Measurements from ENCODE around the gene TOB2. TPM values are rescaled to one million over a fixed set of nuclear protein-coding genes. Genes with fewer than 3 reads are reported as not detected.

Gene TOB2
- polyA plus RNA-seq, 1 of the 3 experiments (the other 2 are of a cell fraction), result 8.3 TPM

DNA sequence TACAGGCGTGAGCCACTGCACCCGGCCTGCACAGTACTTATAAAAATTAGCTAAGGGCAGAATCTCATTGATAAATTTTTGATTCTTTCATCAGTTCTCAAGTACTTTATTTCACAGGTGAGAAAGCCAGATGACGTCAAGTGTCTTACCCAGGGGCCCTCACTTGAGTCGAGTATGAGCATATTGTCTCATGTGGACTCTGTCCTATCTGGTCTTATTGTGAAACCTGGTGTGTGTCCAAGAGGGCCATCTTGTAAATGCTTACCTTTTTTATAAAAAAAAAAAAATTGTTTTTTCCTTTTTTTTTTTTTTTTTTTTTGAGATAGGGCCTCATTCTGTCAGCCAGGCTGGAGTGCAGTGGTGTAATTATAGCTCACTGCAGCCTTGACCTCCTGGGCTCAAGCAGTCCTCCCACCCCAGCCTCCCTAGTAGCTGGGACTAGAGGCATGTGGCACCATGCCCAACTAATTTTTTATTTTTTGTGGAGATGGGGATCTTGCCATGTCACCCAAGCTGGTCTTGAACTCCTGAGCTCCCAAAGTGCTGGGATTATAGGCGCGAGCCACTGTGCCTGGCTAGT lies 28.4 kb upstream of the TOB2 start:
- DNase-seq, result no peak
- POLR2A ChIA-PET, result no interaction called here
- H4K20me1 ChIP-seq (ENCODE audit: insufficient read depth), result no peaks in the 10 kb centered on the region; the same call in 1 of the 2 replicates
- TF ChIP-seq, protein P1, sequence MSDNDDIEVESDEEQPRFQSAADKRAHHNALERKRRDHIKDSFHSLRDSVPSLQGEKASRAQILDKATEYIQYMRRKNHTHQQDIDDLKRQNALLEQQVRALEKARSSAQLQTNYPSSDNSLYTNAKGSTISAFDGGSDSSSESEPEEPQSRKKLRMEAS (IDR thresholded peaks at IDR 0.05; ENCODE audit: low read depth), result no peak
- TF ChIP-seq EP300 (IDR thresholded peaks at IDR 0.05; ENCODE audit: borderline replicate concordance in 1 of 2, low read depth in 1 of 2, low read length in 1 of 2) (no peak), RAD21 (IDR thresholded peaks at IDR 0.05; ENCODE audit: low read length) (no peak), SIN3A (IDR thresholded peaks at IDR 0.05; ENCODE audit: borderline replicate concordance, low read depth, low read length) (no peak), RFX5 (IDR thresholded peaks at IDR 0.05; ENCODE audit: low read length) (no peak), GATA2 (CRISPR knock-in tag; IDR thresholded peaks at IDR 0.05) (no peak), RCOR1 (IDR thresholded peaks at IDR 0.05; ENCODE audit: low read length) (no peak), NFIC (IDR thresholded peaks at IDR 0.05; ENCODE audit: borderline replicate concordance) (no peak), POLR2AphosphoS5 (IDR thresholded peaks at IDR 0.05; ENCODE audit: low read depth, low read length) (no peak), TEAD4 (IDR thresholded peaks at IDR 0.05; ENCODE audit: borderline replicate concordance, insufficient read depth) (no peak), RXRA (IDR thresholded peaks at IDR 0.05; ENCODE audit: borderline replicate concordance, low read depth) (no peak), MXI1 (IDR thresholded peaks at IDR 0.05; ENCODE audit: low read depth, low read length) (no peak), CHD2 (IDR thresholded peaks at IDR 0.05; ENCODE audit: low read length, partially characterized antibody) (no peak), TCF12 (IDR thresholded peaks at IDR 0.05) (no peak), SMC3 (IDR thresholded peaks at IDR 0.05; ENCODE audit: low read depth, low read length) (no peak)
- TF ChIP-seq, protein P2, sequence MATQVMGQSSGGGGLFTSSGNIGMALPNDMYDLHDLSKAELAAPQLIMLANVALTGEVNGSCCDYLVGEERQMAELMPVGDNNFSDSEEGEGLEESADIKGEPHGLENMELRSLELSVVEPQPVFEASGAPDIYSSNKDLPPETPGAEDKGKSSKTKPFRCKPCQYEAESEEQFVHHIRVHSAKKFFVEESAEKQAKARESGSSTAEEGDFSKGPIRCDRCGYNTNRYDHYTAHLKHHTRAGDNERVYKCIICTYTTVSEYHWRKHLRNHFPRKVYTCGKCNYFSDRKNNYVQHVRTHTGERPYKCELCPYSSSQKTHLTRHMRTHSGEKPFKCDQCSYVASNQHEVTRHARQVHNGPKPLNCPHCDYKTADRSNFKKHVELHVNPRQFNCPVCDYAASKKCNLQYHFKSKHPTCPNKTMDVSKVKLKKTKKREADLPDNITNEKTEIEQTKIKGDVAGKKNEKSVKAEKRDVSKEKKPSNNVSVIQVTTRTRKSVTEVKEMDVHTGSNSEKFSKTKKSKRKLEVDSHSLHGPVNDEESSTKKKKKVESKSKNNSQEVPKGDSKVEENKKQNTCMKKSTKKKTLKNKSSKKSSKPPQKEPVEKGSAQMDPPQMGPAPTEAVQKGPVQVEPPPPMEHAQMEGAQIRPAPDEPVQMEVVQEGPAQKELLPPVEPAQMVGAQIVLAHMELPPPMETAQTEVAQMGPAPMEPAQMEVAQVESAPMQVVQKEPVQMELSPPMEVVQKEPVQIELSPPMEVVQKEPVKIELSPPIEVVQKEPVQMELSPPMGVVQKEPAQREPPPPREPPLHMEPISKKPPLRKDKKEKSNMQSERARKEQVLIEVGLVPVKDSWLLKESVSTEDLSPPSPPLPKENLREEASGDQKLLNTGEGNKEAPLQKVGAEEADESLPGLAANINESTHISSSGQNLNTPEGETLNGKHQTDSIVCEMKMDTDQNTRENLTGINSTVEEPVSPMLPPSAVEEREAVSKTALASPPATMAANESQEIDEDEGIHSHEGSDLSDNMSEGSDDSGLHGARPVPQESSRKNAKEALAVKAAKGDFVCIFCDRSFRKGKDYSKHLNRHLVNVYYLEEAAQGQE (IDR thresholded peaks at IDR 0.05; ENCODE audit: low read depth, low read length), result no peak
- TF ChIP-seq, protein P3, sequence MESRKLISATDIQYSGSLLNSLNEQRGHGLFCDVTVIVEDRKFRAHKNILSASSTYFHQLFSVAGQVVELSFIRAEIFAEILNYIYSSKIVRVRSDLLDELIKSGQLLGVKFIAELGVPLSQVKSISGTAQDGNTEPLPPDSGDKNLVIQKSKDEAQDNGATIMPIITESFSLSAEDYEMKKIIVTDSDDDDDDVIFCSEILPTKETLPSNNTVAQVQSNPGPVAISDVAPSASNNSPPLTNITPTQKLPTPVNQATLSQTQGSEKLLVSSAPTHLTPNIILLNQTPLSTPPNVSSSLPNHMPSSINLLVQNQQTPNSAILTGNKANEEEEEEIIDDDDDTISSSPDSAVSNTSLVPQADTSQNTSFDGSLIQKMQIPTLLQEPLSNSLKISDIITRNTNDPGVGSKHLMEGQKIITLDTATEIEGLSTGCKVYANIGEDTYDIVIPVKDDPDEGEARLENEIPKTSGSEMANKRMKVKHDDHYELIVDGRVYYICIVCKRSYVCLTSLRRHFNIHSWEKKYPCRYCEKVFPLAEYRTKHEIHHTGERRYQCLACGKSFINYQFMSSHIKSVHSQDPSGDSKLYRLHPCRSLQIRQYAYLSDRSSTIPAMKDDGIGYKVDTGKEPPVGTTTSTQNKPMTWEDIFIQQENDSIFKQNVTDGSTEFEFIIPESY (IDR thresholded peaks at IDR 0.05; ENCODE audit: borderline replicate concordance, low read depth), result no peak
- TF ChIP-seq, protein P4, sequence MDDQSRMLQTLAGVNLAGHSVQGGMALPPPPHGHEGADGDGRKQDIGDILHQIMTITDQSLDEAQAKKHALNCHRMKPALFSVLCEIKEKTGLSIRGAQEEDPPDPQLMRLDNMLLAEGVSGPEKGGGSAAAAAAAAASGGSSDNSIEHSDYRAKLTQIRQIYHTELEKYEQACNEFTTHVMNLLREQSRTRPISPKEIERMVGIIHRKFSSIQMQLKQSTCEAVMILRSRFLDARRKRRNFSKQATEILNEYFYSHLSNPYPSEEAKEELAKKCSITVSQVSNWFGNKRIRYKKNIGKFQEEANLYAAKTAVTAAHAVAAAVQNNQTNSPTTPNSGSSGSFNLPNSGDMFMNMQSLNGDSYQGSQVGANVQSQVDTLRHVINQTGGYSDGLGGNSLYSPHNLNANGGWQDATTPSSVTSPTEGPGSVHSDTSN (IDR thresholded peaks at IDR 0.05), result no peak
- CTCF ChIA-PET, result no interaction called here
- H3K27ac ChIP-seq (ENCODE audit: low read depth in 2 of 2, low read length in 1 of 2), result no peak overlapping the region
- H3K4me3 ChIP-seq (ENCODE audit: low read depth in 2 of 2, low read length in 1 of 2), result no peak overlapping the region
- no peaks in the 10 kb centered on the region for H3K27me3 ChIP-seq (ENCODE audit: insufficient read depth)
- H3K4me2 ChIP-seq, result no peak overlapping the region
- no peaks in the 10 kb centered on the region for H3F3A ChIP-seq (replicated peaks; ENCODE audit: insufficient read depth)
- H3K9me3 ChIP-seq, result no peaks in the 10 kb centered on the region
- H3K9me2 ChIP-seq, result no peaks in the 10 kb centered on the region
- H3K79me2 ChIP-seq (ENCODE audit: insufficient read depth), result peaks cover 67% of the 10 kb centered on the region
- H2AFZ ChIP-seq (ENCODE audit: low read depth), result no peak overlapping the region
- WGBS (ENCODE audit: low lambda C conversion rate), result 98% methylated on average over 4 of the region's 6 CpGs
- no peaks in the 10 kb centered on the region for H3K36me3 ChIP-seq (replicated peaks in 1 of 2; ENCODE audit: control insufficient read depth in 1 of 2, insufficient read depth in 2 of 2, low read length in 1 of 2)
- no peaks in the 10 kb centered on the region; a peak in 2 of 4 replicates for H3K4me1 ChIP-seq (ENCODE audit: control insufficient read depth in 1 of 2, insufficient read depth in 2 of 2, low read depth in 1 of 2, low read length in 1 of 2)
- no peak overlapping the region for H3K9ac ChIP-seq
